B cell (primary cell): Measurements from ENCODE around the gene SLC26A3. TPM values are rescaled to one million over a fixed set of nuclear protein-coding genes. Genes with fewer than 3 reads are reported as not detected.

Experiments used
- ATAC-seq: fragments of 200-7000 bp; cut with Tn5 transposase; one replicate; pipeline ENCODE4 v1.10.0; 2021; ENCODE audit warnings: low read depth, mild to moderate bottlenecking, moderate number of reproducible peaks, moderate library complexity
- CTCF ChIA-PET: fragments of 350-600 bp; sonication (Branson Sonifier 250); formaldehyde crosslinking; loops from one replicate; lab custom pipeline; 2021; ENCODE audit warnings: antibody characterized with exemption, inconsistent platforms; lab: Charles Lee
- POLR2A ChIA-PET: fragments of 350-600 bp; sonication (Branson Sonifier 250); formaldehyde crosslinking; loops from one replicate; lab custom pipeline; 2021; ENCODE audit warnings: antibody characterized with exemption; lab: Charles Lee
- DNase-seq: peaks from one replicate; pipeline ENCODE4 v3.0.0; 2013
- H2AFZ ChIP-seq: 2 replicates; pipeline ENCODE4 v1.6.1; 2012; ENCODE audit warnings: mild to moderate bottlenecking, low read depth, low read length; ENCODE audit not compliant: insufficient read depth, poor library complexity, severe bottlenecking
- H3K27ac ChIP-seq, 2 donors: 1 replicate in 1 of 2; 2 replicates in 1 of 2; pipeline ENCODE4 v1.5.1; 2012 to 2013; ENCODE audit warnings: low read length in 2 of 2, mild to moderate bottlenecking in 2 of 2, moderate library complexity in 1 of 2
- H3K27me3 ChIP-seq, 4 experiments: fragments of 200-600 bp in 1 of 4; sonication (generic) in 1 of 4; replicated peaks in 1 of 4; 1 replicate in 2 of 4; 2 replicates in 2 of 4; pipeline versions ENCODE4 v1.6.1 to v1.7.0; 2013 to 2016; ENCODE audit warnings: low read length in 3 of 4, mild to moderate bottlenecking in 2 of 4, mixed read lengths in 1 of 4, moderate library complexity in 1 of 4; ENCODE audit not compliant: insufficient read depth in 4 of 4, control insufficient read depth in 3 of 4; ENCODE audit errors: control extremely low read depth in 1 of 4
- H3K36me3 ChIP-seq, 2 experiments: replicated peaks in 1 of 2; 1 replicate in 1 of 2; 2 replicates in 1 of 2; pipeline versions ENCODE4 v1.6.1 to v1.7.1; 2013; ENCODE audit warnings: low read length in 1 of 2; ENCODE audit not compliant: insufficient read depth in 2 of 2, control insufficient read depth in 1 of 2; ENCODE audit errors: control extremely low read depth in 1 of 2, extremely low read depth in 1 of 2
- H3K4me1 ChIP-seq, 2 donors: fragments of 200-600 bp in 1 of 2; sonication (generic) in 1 of 2; 1 replicate in 1 of 2; 2 replicates in 1 of 2; pipeline versions ENCODE4 v1.5.1 to v1.6.1; 2013 to 2017; ENCODE audit warnings: low read length in 2 of 2; ENCODE audit not compliant: control insufficient read depth in 2 of 2, insufficient read depth in 2 of 2
- H3K4me2 ChIP-seq: replicated peaks from 2 replicates; pipeline ENCODE3; 2012; ENCODE audit warnings: mild to moderate bottlenecking, low read depth, low read length; ENCODE audit not compliant: poor library complexity, severe bottlenecking
- H3K4me3 ChIP-seq, 5 experiments: fragments of 200-600 bp in 1 of 5; sonication (generic) in 1 of 5; 1 replicate in 3 of 5; 2 replicates in 2 of 5; pipeline versions ENCODE4 v1.5.1 to v1.7.0; 2011 to 2016; ENCODE audit warnings: low read length in 4 of 5, mild to moderate bottlenecking in 4 of 5, low read depth in 2 of 5, control low read depth in 1 of 5, moderate library complexity in 1 of 5; ENCODE audit not compliant: insufficient read depth in 1 of 5; ENCODE audit errors: control extremely low read depth in 1 of 5, extremely low read depth in 1 of 5
- H3K79me2 ChIP-seq: fragments of 200-600 bp; sonication (generic); one replicate; pipeline ENCODE4 v1.6.0; 2016; ENCODE audit warnings: low read length; ENCODE audit not compliant: control insufficient read depth, insufficient read depth
- H3K9ac ChIP-seq: fragments of 200-600 bp; sonication (generic); 2 replicates; pipeline ENCODE4 v1.6.1; 2017; ENCODE audit warnings: mild to moderate bottlenecking, low read length, moderate library complexity
- H3K9me3 ChIP-seq, 3 donors: one replicate each; pipeline versions ENCODE4 v1.6.1 to v1.7.1; 2013; ENCODE audit warnings: low read length in 2 of 3; ENCODE audit not compliant: control insufficient read depth in 2 of 3, insufficient read depth in 1 of 3; ENCODE audit errors: control extremely low read depth in 1 of 3
- H4K20me1 ChIP-seq: 2 replicates; pipeline ENCODE4 v1.6.0; 2012; ENCODE audit warnings: mild to moderate bottlenecking, low read length; ENCODE audit not compliant: insufficient read depth, control insufficient read depth, poor library complexity, severe bottlenecking
- H3K27ac Mint-ChIP-seq: one replicate; pipeline ENCODE4 v1.8.0; 2021; ENCODE audit warnings: mixed read lengths
- H3K27me3 Mint-ChIP-seq: one replicate; pipeline ENCODE4 v1.8.0; 2021; ENCODE audit warnings: mixed read lengths
- H3K4me1 Mint-ChIP-seq: one replicate; pipeline ENCODE4 v1.8.0; 2021; ENCODE audit warnings: mixed read lengths
- H3K4me3 Mint-ChIP-seq: one replicate; pipeline ENCODE4 v1.8.0; 2021; ENCODE audit warnings: mixed read lengths
- H3K9me3 Mint-ChIP-seq: one replicate; pipeline ENCODE4 v1.8.0; 2022; ENCODE audit warnings: mixed read lengths; ENCODE audit not compliant: insufficient read depth
- CTCF ChIP-seq: fragments of 200-600 bp; IDR thresholded peaks from one replicate; pipeline ENCODE4 v1.8.0; 2022; ENCODE audit warnings: antibody characterized with exemption, mild to moderate bottlenecking
- EZH2 ChIP-seq: IDR thresholded peaks from 2 replicates; pipeline ENCODE4 v1.6.1; 2012; ENCODE audit warnings: borderline replicate concordance, low read depth, mild to moderate bottlenecking, moderate library complexity, low read length; ENCODE audit not compliant: insufficient read depth, poor library complexity, severe bottlenecking
- WGBS: methylation state at CpG from one replicate; pipeline ENCODE4 v1.1.5; 2013; ENCODE audit warnings: missing lambda C conversion rate; ENCODE audit not compliant: insufficient coverage; 5-methylcytosine and 5-hydroxymethylcytosine counted together
- intact Hi-C: fragments of 100-400 bp; cut with micrococcal nuclease; formaldehyde crosslinking; loops from one replicate; pipeline ENCODE4 v1.10.0; 2022
- polyA plus RNA-seq: library from polyadenylated mRNA; depleted of rRNA; stranded (reverse); fragments of >200 nt; gene quantifications from 2 replicates; pipeline ENCODE4 v1.2.3, GENCODE V29; 2012
- total RNA-seq, 2 donors: library from RNA; stranded (reverse); fragments of 120-200 nt in 1 of 2; gene quantifications; 1 replicate in 1 of 2; 2 replicates in 1 of 2; pipeline versions ENCODE4 v1.2.3 to v1.2.4, GENCODE V29; 2013 to 2022

SLC26A3 gene
- total and polyA plus RNA-seq, 2 donors (not counting 1 experiment from before 2014, with no cell fraction given): not detected

GRCh38 chr7:107754642-107755041 is 48.4 kb downstream of the SLC26A3 start:
- Histone ChIP-seq H3K4me3 (no peak overlapping the region), H3K36me3 (peaks cover 19 to 85% of the 10 kb centered on the region in 2 experiments), H3K4me2 (no peak overlapping the region), H3K79me2 (peaks cover 19% of the 10 kb centered on the region), H3K4me1 (no peaks in the 10 kb centered on the region), H2AFZ (no peak overlapping the region), H3K9me3 (no peaks in the 10 kb centered on the region), H3K9ac (no peak overlapping the region), H4K20me1 (peaks cover 42% of the 10 kb centered on the region), H3K27ac (no peak overlapping the region), H3K27me3 (no peaks in the 10 kb centered on the region)
- Mint-ChIP-seq H3K4me3 (no peak overlapping the region), H3K9me3 (no peaks in the 10 kb centered on the region), H3K27ac (no peak overlapping the region), H3K27me3 (no peaks in the 10 kb centered on the region), H3K4me1 (no peaks in the 10 kb centered on the region)
- no peak for DNase-seq
- ChIA-PET POLR2A (no interaction called here), CTCF (no interaction called here)
- TF ChIP-seq CTCF (no peak), EZH2 (no peak)
- intact Hi-C loops: no loop called here
- ATAC-seq: no peak
- WGBS: 100% methylated on average over 1 of the region's 2 CpGs

DNA sequence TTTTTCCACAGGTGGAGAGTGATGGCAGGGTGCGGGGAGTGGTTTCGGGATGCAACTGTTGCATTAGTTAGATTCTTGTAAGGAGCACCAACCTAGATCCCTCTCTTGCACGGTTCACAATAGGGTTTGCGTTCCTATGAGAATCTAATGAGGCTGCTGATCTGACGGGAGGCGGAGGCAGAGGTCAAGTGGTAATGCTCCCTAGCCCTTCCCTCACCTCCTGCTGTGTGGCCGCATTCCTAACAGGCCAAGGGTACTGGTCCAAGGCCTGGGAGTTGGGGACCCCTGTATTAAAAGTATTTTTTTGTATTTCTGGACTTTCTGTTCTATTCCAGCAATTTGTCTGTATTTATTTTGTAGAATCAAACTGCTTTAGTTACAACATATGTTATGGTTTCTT is 51.9 kb downstream of the SLC26A3 start:
- WGBS: 92% methylated on average over 4 of the region's 7 CpGs
- ATAC-seq (no peak), DNase-seq (no peak)
- no peak overlapping the region for H3K4me3 Mint-ChIP-seq
- ChIA-PET CTCF (no interaction called here), POLR2A (no interaction called here)
- H3K9ac ChIP-seq: no peak overlapping the region
- H3K79me2 ChIP-seq: peaks cover 47% of the 10 kb centered on the region
- no peaks in the 10 kb centered on the region for H3K27me3 Mint-ChIP-seq
- no peak overlapping the region for H2AFZ ChIP-seq
- no peak overlapping the region for H3K4me2 ChIP-seq
- peaks cover 17% of the 10 kb centered on the region for H3K4me1 Mint-ChIP-seq
- H4K20me1 ChIP-seq: peaks cover 55% of the 10 kb centered on the region
- H3K27ac Mint-ChIP-seq: no peak overlapping the region
- no peak overlapping the region for H3K27ac ChIP-seq
- H3K27me3 ChIP-seq: no peaks in the 10 kb centered on the region
- H3K9me3 Mint-ChIP-seq: no peaks in the 10 kb centered on the region
- no peak overlapping the region for H3K4me3 ChIP-seq
- no peak for TF ChIP-seq CTCF
- no peak for TF ChIP-seq EZH2
- intact Hi-C loops: no loop called here
- H3K9me3 ChIP-seq: no peaks in the 10 kb centered on the region
- H3K4me1 ChIP-seq: peaks cover 0 to 3% of the 10 kb centered on the region in 2 donors
- H3K36me3 ChIP-seq: peaks cover 13 to 63% of the 10 kb centered on the region in 2 experiments
